Head of caudate nucleus (tissue), 42 donors: ENCODE measurements around the gene LAMC1.
"Not testable (repeated sequence)": the region's sequence is repeated elsewhere in the genome, so short reads cannot be mapped to it uniquely, and the experiment has no call there.

Source experiments
- DNase-seq, 42 donors: peaks; one replicate each; pipeline versions ENCODE4 v3.0.0 to v3.0.0-alpha.2; 2020 to 2021; ENCODE audit warnings: mixed read lengths in 7 of 42
- intact Hi-C: fragments of 100-400 bp; cut with DNase I; formaldehyde crosslinking; loops from one replicate; pipeline ENCODE4 v1.15.0; 2022

Gene LAMC1

GRCh38 chr1:183038333-183038866 lies 15.2 kb downstream of the LAMC1 start:
- no peak for DNase-seq
- intact Hi-C loops: no loop called here

GRCh38 chr1:183038913-183039312 lies 15.7 kb downstream of the LAMC1 start:
- intact Hi-C loops: no loop called here

GRCh38 chr1:183039330-183039729 lies 16.1 kb downstream of the LAMC1 start:
- intact Hi-C loops: no loop called here

More at GRCh38 chr1:183038913-183039312, 15.7 kb downstream of the LAMC1 start:
- DNase-seq: no peak

GRCh38 chr1:183039985-183040447 lies 16.8 kb downstream of the LAMC1 start:
- DNase-seq: peak in 2 of 42 donors; percentile 11 to 52
- intact Hi-C loops: no loop called here

More at GRCh38 chr1:183039330-183039729, 16.1 kb downstream of the LAMC1 start:
- DNase-seq: no peak

- DNase-seq: peak in 1 of 42 donors; percentile 18
- intact Hi-C loops: no loop called here
Measured at GRCh38 chr1:183040547-183040971, 17.3 kb downstream of the LAMC1 start.

GRCh38 chr1:183043254-183043653 lies 20.0 kb downstream of the LAMC1 start:
- DNase-seq: no peak
- intact Hi-C loops: no loop called here

GRCh38 chr1:183043872-183044854 lies 20.9 kb downstream of the LAMC1 start:
- DNase-seq: no peak
- intact Hi-C loops: no loop called here

GRCh38 chr1:183044893-183045649 lies 21.9 kb downstream of the LAMC1 start:
- intact Hi-C loops: no loop called here
- no peak for DNase-seq

- intact Hi-C loops: no loop called here
- no peak for DNase-seq
Measured at GRCh38 chr1:183048087-183049085, 25.2 kb downstream of the LAMC1 start.

GRCh38 chr1:183051546-183051945 lies 28.3 kb downstream of the LAMC1 start:
- no peak for DNase-seq
- intact Hi-C loops: no loop called here

- DNase-seq: no peak
- intact Hi-C loops: no loop called here
Measured at GRCh38 chr1:183052861-183053260, 29.6 kb downstream of the LAMC1 start.

- DNase-seq: no peak
- intact Hi-C loops: no loop called here
Measured at GRCh38 chr1:183058851-183059502, 35.8 kb downstream of the LAMC1 start.

GRCh38 chr1:183061194-183061593 lies 38.0 kb downstream of the LAMC1 start:
- no peak for DNase-seq
- intact Hi-C loops: no loop called here

- intact Hi-C loops: no loop called here
Measured at GRCh38 chr1:183063349-183063748, 40.1 kb downstream of the LAMC1 start.

GRCh38 chr1:183065168-183065706 lies 42.0 kb downstream of the LAMC1 start:
- intact Hi-C loops: no loop called here
- DNase-seq: no peak

More at GRCh38 chr1:183063349-183063748, 40.1 kb downstream of the LAMC1 start:
- no peak for DNase-seq

- DNase-seq, intact Hi-C loops: not testable (repeated sequence)
Measured at GRCh38 chr1:183066432-183066831, 43.2 kb downstream of the LAMC1 start.

- DNase-seq: no peak
- intact Hi-C loops: no loop called here
Measured at GRCh38 chr1:183069562-183070216, 46.5 kb downstream of the LAMC1 start.
